K562 (cell line): ENCODE measurements around the gene SELENOW. TPM values are rescaled to one million over a fixed set of nuclear protein-coding genes. Genes with fewer than 3 reads are reported as not detected.

Experiments used
- BDP1 ChIP-seq: IDR thresholded peaks from 3 replicates; pipeline ENCODE4 v1.6.1; 2011; ENCODE audit not compliant: insufficient read length, insufficient read depth
- DMBX1 ChIP-seq: fragments of 250-450 bp; sonication (Bioruptor Pico); IDR thresholded peaks from 2 replicates; pipeline ENCODE4 v1.8.0; 2022; ENCODE audit warnings: inconsistent platforms, mild to moderate bottlenecking, moderate library complexity, borderline replicate concordance
- FOXK1 ChIP-seq: sonication (generic); formaldehyde crosslinking; IDR thresholded peaks from 2 replicates; pipeline ENCODE4 v1.8.0; 2022; ENCODE audit warnings: missing genetic modification reagents, mild to moderate bottlenecking, borderline replicate concordance
- GTF2A2 ChIP-seq: IDR thresholded peaks from 2 replicates; pipeline ENCODE4 v1.6.1; 2016; ENCODE audit warnings: mild to moderate bottlenecking, missing genetic modification characterization, missing compliant biosample characterization
- POLR3A ChIP-seq: IDR thresholded peaks from 2 replicates; pipeline ENCODE4 v1.6.1; 2011; ENCODE audit warnings: borderline replicate concordance, mild to moderate bottlenecking, moderate library complexity; ENCODE audit not compliant: insufficient read length, insufficient read depth; ENCODE audit errors: extremely low read depth
- RBM17 ChIP-seq: fragments of 200-400 bp; formaldehyde crosslinking; IDR thresholded peaks from 2 replicates; pipeline ENCODE4 v1.6.1; 2017; ENCODE audit warnings: low read depth, mild to moderate bottlenecking, low read length, borderline replicate concordance
- SMARCB1 ChIP-seq: IDR thresholded peaks from 2 replicates; pipeline ENCODE4 v1.6.1; 2011; ENCODE audit warnings: improper control_type of control experiment, low read depth; ENCODE audit not compliant: insufficient read length
- TOE1 ChIP-seq, 2 experiments: fragments of 450-650 bp in 1 of 2; sonication (generic) in 1 of 2; formaldehyde crosslinking in 1 of 2; IDR thresholded peaks; 2 replicates each; pipeline versions ENCODE4 v1.7.1 to v1.8.0; 2016 to 2022; ENCODE audit warnings: borderline replicate concordance in 2 of 2, mild to moderate bottlenecking in 2 of 2, antibody characterized with exemption in 1 of 2, inconsistent platforms in 1 of 2, low read depth in 1 of 2, missing genetic modification reagents in 1 of 2, moderate library complexity in 1 of 2
- ZBED1 ChIP-seq: IDR thresholded peaks from 2 replicates; pipeline ENCODE4 v1.6.1; 2014
- ZNF347 ChIP-seq: fragments of 450-650 bp; formaldehyde crosslinking; IDR thresholded peaks from 2 replicates; pipeline ENCODE4 v1.4.0; 2020; ENCODE audit warnings: low read depth, mild to moderate bottlenecking, moderate library complexity
- ZNF707 ChIP-seq: fragments of 250-450 bp; sonication (Bioruptor Pico); conservative IDR thresholded peaks from 2 replicates; pipeline ENCODE4 v1.8.0; 2022; ENCODE audit warnings: inconsistent platforms, mild to moderate bottlenecking, moderate library complexity
- polyA plus RNA-seq, 8 experiments: library from polyadenylated mRNA; depleted of rRNA in 4 of 8; stranded (reverse) in 5 of 8; unstranded in 3 of 8; fragments of >200 nt; fragmentation: Nextera tagmentation in 2 of 8; fragmentation: Illumina TruSeq in 1 of 8; extraction: Ambion mirVana in 2 of 8; extraction: Trizol in 1 of 8; gene quantifications; 2 replicates each; pipeline versions ENCODE4 v1.2.1 to v1.2.3, GENCODE V29; 2011 to 2014; ENCODE audit warnings: inconsistent platforms in 1 of 8, missing spikeins in 1 of 8
- total RNA-seq, 7 experiments: library from RNA; depleted of rRNA in 6 of 7; stranded (reverse); fragments of >200 nt in 6 of 7; fragmentation: Illumina TruSeq in 2 of 7; extraction: Trizol in 2 of 7; gene quantifications; 2 replicates each; pipeline versions ENCODE4 v1.2.1 to v1.2.3, GENCODE V29; 2011 to 2021; ENCODE audit warnings: low replicate concordance in 1 of 7
- TF ChIP-seq, protein P1 (sequence below): fragments of 250-450 bp; sonication (Bioruptor Pico); IDR thresholded peaks from 2 replicates; pipeline ENCODE4 v1.5.0; 2020; ENCODE audit warnings: mild to moderate bottlenecking, borderline replicate concordance
- TF ChIP-seq, protein P2 (sequence below), 2 experiments: IDR thresholded peaks in 1 of 2; conservative IDR thresholded peaks in 1 of 2; 2 replicates each; pipeline ENCODE4 v1.6.1; 2016; ENCODE audit warnings: low read depth in 2 of 2, mild to moderate bottlenecking in 1 of 2, missing compliant biosample characterization in 1 of 2, missing genetic modification characterization in 1 of 2, moderate library complexity in 1 of 2
- TF ChIP-seq, protein P3 (sequence below), 2 experiments: IDR thresholded peaks; 2 replicates each; pipeline ENCODE4 v1.6.1; 2012; ENCODE audit warnings: improper control_type of control experiment in 2 of 2, low read depth in 2 of 2, low read length in 2 of 2, borderline replicate concordance in 1 of 2
- TF ChIP-seq, protein P4 (sequence below): sonication (generic); formaldehyde crosslinking; IDR thresholded peaks from 2 replicates; pipeline ENCODE4 v1.8.1; 2023; ENCODE audit warnings: mild to moderate bottlenecking, missing genetic modification reagents

SELENOW gene
- total and polyA plus RNA-seq, 9 of the 15 experiments (the other 6 are each of a cell fraction or from before 2014, with no cell fraction given), result 91.9 to 279 (median 156) TPM

DNA sequence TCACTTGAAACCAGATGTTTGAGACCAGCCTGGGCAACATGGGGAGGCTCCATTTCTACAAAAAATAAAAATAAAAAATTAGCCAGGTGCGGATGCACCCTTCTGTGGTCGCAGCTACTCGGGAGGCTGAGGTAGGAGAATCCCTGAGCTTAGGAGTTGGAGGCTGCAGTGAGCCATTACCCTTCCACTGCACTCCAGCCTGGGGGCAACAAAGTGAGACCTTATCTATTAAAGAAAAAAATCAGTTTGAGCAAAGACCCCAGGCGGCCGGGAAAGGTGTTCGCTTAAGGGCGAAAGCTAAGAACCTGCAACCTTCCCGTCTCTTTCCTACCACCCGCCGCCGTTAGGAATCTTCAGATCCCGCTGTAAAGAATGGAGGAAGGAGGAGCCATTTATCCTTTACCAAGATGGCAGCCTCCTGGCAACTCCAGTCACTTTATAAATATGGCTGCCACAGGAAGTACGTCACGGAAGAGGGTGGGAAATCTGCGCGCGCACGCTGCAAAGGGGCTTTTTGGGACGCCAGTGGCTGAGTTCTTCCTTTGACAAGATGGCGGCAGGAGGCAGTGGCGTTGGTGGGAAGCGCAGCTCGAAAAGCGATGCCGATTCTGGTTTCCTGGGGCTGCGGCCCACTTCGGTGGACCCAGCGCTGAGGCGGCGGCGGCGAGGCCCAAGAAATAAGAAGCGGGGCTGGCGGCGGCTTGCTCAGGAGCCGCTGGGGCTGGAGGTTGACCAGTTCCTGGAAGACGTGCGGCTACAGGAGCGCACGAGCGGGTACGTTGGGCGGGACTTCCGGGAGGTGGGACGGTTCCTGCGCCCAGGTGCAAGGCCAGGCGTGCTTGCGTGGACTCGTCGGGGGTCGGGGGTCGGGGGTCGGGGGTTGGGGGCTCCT lies 33.2 kb upstream of the SELENOW start, which contains the start of gene NOP53 (continued):
- TF ChIP-seq, protein P1, sequence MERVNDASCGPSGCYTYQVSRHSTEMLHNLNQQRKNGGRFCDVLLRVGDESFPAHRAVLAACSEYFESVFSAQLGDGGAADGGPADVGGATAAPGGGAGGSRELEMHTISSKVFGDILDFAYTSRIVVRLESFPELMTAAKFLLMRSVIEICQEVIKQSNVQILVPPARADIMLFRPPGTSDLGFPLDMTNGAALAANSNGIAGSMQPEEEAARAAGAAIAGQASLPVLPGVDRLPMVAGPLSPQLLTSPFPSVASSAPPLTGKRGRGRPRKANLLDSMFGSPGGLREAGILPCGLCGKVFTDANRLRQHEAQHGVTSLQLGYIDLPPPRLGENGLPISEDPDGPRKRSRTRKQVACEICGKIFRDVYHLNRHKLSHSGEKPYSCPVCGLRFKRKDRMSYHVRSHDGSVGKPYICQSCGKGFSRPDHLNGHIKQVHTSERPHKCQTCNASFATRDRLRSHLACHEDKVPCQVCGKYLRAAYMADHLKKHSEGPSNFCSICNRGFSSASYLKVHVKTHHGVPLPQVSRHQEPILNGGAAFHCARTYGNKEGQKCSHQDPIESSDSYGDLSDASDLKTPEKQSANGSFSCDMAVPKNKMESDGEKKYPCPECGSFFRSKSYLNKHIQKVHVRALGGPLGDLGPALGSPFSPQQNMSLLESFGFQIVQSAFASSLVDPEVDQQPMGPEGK (CRISPR knock-in tag), result no peak
- no peak for TF ChIP-seq POLR3A
- peak; percentile 71; the same call in 1 of the 2 replicates for TF ChIP-seq DMBX1
- TF ChIP-seq SMARCB1, result no peak
- no peak for TF ChIP-seq ZBED1
- TF ChIP-seq TOE1 (IDR thresholded peaks at IDR 0.05; ENCODE audit: borderline replicate concordance), result 0 out of 2 replicates have a peak, but pooled peaks have one; percentile 62
- no peak for TF ChIP-seq TOE1 (CRISPR knock-in tag; IDR thresholded peaks at IDR 0.05; ENCODE audit: borderline replicate concordance, low read depth)
- TF ChIP-seq GTF2A2 (tag), result no peak
- no peak for TF ChIP-seq ZNF347
- TF ChIP-seq RBM17, result no peak
- TF ChIP-seq, protein P2, sequence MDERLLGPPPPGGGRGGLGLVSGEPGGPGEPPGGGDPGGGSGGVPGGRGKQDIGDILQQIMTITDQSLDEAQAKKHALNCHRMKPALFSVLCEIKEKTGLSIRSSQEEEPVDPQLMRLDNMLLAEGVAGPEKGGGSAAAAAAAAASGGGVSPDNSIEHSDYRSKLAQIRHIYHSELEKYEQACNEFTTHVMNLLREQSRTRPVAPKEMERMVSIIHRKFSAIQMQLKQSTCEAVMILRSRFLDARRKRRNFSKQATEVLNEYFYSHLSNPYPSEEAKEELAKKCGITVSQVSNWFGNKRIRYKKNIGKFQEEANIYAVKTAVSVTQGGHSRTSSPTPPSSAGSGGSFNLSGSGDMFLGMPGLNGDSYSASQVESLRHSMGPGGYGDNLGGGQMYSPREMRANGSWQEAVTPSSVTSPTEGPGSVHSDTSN (CRISPR knock-in tag; IDR thresholded peaks at IDR 0.05; ENCODE audit: low read depth), result no peak
- TF ChIP-seq, protein P2 (tag; conservative IDR thresholded peaks at IDR 0.05; ENCODE audit: low read depth), result no peak
- TF ChIP-seq BDP1, result no peak
- TF ChIP-seq, protein P3, sequence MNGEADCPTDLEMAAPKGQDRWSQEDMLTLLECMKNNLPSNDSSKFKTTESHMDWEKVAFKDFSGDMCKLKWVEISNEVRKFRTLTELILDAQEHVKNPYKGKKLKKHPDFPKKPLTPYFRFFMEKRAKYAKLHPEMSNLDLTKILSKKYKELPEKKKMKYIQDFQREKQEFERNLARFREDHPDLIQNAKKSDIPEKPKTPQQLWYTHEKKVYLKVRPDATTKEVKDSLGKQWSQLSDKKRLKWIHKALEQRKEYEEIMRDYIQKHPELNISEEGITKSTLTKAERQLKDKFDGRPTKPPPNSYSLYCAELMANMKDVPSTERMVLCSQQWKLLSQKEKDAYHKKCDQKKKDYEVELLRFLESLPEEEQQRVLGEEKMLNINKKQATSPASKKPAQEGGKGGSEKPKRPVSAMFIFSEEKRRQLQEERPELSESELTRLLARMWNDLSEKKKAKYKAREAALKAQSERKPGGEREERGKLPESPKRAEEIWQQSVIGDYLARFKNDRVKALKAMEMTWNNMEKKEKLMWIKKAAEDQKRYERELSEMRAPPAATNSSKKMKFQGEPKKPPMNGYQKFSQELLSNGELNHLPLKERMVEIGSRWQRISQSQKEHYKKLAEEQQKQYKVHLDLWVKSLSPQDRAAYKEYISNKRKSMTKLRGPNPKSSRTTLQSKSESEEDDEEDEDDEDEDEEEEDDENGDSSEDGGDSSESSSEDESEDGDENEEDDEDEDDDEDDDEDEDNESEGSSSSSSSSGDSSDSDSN (IDR thresholded peaks at IDR 0.05; ENCODE audit: borderline replicate concordance in 1 of 2, low read depth in 2 of 2, low read length in 2 of 2), result peak in 1 of 2 experiments; percentile 42; a peak in 1 of 4 replicates
- TF ChIP-seq ZNF707 (CRISPR knock-in tag), result no peak
- TF ChIP-seq, protein P4, sequence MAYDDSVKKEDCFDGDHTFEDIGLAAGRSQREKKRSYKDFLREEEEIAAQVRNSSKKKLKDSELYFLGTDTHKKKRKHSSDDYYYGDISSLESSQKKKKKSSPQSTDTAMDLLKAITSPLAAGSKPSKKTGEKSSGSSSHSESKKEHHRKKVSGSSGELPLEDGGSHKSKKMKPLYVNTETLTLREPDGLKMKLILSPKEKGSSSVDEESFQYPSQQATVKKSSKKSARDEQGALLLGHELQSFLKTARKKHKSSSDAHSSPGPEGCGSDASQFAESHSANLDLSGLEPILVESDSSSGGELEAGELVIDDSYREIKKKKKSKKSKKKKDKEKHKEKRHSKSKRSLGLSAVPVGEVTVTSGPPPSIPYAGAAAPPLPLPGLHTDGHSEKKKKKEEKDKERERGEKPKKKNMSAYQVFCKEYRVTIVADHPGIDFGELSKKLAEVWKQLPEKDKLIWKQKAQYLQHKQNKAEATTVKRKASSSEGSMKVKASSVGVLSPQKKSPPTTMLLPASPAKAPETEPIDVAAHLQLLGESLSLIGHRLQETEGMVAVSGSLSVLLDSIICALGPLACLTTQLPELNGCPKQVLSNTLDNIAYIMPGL, result no peak
- no peak for TF ChIP-seq FOXK1
